Keratinocyte (primary cell): Measurements from ENCODE around the gene GTF2A1. TPM values are rescaled to one million over a fixed set of nuclear protein-coding genes. Genes with fewer than 3 reads are reported as not detected.

ENCODE experiments used
- DNase-seq: peaks from one replicate; pipeline ENCODE4 v3.0.0-alpha.2; 2011; ENCODE audit warnings: low read depth, missing footprints, low spot score
- FAIRE-seq: peaks from 2 replicates; lab custom pipeline; 2011; peaks lifted over from hg19 to GRCh38; lab: Jason Lieb, UNC
- H2AFZ ChIP-seq: 2 replicates; pipeline ENCODE4 v1.6.0; 2012; ENCODE audit warnings: low read length, control low read depth, inconsistent platforms; ENCODE audit not compliant: control insufficient read depth
- H3K27ac ChIP-seq: 2 replicates; pipeline ENCODE4 v1.5.1; 2011; ENCODE audit warnings: low read length; ENCODE audit not compliant: control insufficient read depth, insufficient read depth
- H3K27me3 ChIP-seq: 3 replicates; pipeline ENCODE4 v1.6.0; 2011; ENCODE audit warnings: low read length; ENCODE audit not compliant: control insufficient read depth, insufficient read depth; ENCODE audit errors: extremely low read depth
- H3K36me3 ChIP-seq, 2 experiments: 2 replicates in 1 of 2; 3 replicates in 1 of 2; pipeline ENCODE4 v1.5.1; 2011; ENCODE audit warnings: low read length in 2 of 2, mild to moderate bottlenecking in 1 of 2; ENCODE audit not compliant: control insufficient read depth in 2 of 2, insufficient read depth in 2 of 2; ENCODE audit errors: extremely low read depth in 1 of 2
- H3K4me1 ChIP-seq: 3 replicates; pipeline ENCODE4 v1.5.1; 2011; ENCODE audit warnings: low read length; ENCODE audit not compliant: control insufficient read depth, insufficient read depth; ENCODE audit errors: extremely low read depth
- H3K4me2 ChIP-seq: 3 replicates; pipeline ENCODE4 v1.6.0; 2011; ENCODE audit warnings: low read depth, low read length; ENCODE audit not compliant: control insufficient read depth, insufficient read depth; ENCODE audit errors: extremely low read depth
- H3K4me3 ChIP-seq, 3 experiments: fragments of 200-600 bp in 1 of 3; sonication (generic) in 1 of 3; 2 replicates in 2 of 3; 3 replicates in 1 of 3; pipeline ENCODE4 v1.5.1; 2011 to 2016; ENCODE audit warnings: low read length in 3 of 3, mild to moderate bottlenecking in 3 of 3, control low read depth in 2 of 3, inconsistent platforms in 1 of 3, low read depth in 1 of 3, mixed read lengths in 1 of 3, mixed run types in 1 of 3, moderate library complexity in 1 of 3; ENCODE audit not compliant: control insufficient read depth in 2 of 3, insufficient read depth in 2 of 3; ENCODE audit errors: extremely low read depth in 1 of 3
- H3K79me2 ChIP-seq: 2 replicates; pipeline ENCODE4 v1.6.0; 2012; ENCODE audit warnings: low read length; ENCODE audit not compliant: control insufficient read depth, insufficient read depth
- H3K9ac ChIP-seq: 3 replicates; pipeline ENCODE4 v1.6.0; 2011; ENCODE audit warnings: low read length; ENCODE audit not compliant: control insufficient read depth, insufficient read depth; ENCODE audit errors: extremely low read depth
- H3K9me1 ChIP-seq: 3 replicates; pipeline ENCODE4 v1.6.0; 2011; ENCODE audit warnings: low read length; ENCODE audit not compliant: control insufficient read depth, insufficient read depth; ENCODE audit errors: extremely low read depth
- H3K9me3 ChIP-seq: 2 replicates; pipeline ENCODE4 v1.5.1; 2012; ENCODE audit warnings: low read depth, low read length; ENCODE audit not compliant: control insufficient read depth
- H4K20me1 ChIP-seq: 3 replicates; pipeline ENCODE4 v1.6.0; 2011; ENCODE audit warnings: low read length; ENCODE audit not compliant: control insufficient read depth, insufficient read depth; ENCODE audit errors: extremely low read depth
- CTCF ChIP-seq, 3 experiments: IDR thresholded peaks in 1 of 3; conservative IDR thresholded peaks in 1 of 3; optimal IDR thresholded peaks in 1 of 3; 2 replicates in 2 of 3; 3 replicates in 1 of 3; pipeline versions ENCODE3 to v1.5.1; 2011; ENCODE audit warnings: low read length in 3 of 3, mild to moderate bottlenecking in 3 of 3, moderate library complexity in 2 of 3, control low read depth in 1 of 3, inconsistent platforms in 1 of 3; ENCODE audit not compliant: insufficient read depth in 2 of 3; ENCODE audit errors: extremely low read depth in 1 of 3
- EZH2 ChIP-seq: IDR thresholded peaks from one replicate; pipeline ENCODE4 v1.6.1; 2012; ENCODE audit warnings: inconsistent platforms, mild to moderate bottlenecking, low read length, moderate library complexity
- dilution Hi-C: fragments of 300-500 bp; cut with MboI; formaldehyde crosslinking; loops from one replicate; pipeline ENCODE4 v1.7.0; 2020; ENCODE audit warnings: low sequenced_read_pairs; ENCODE audit not compliant: extremely low pct_ligation_motif_present
- polyA plus RNA-seq, 5 experiments: library from polyadenylated mRNA; depleted of rRNA in 3 of 5; stranded (reverse) in 3 of 5; stranded (forward) in 1 of 5; unstranded in 1 of 5; fragments of >200 nt; gene quantifications; 1 replicate in 1 of 5; 2 replicates in 3 of 5; 3 replicates in 1 of 5; pipeline versions ENCODE4 v1.2.1 to v1.2.3, GENCODE V29; 2011 to 2012; ENCODE audit warnings: missing spikeins in 2 of 5, low read depth in 1 of 5, low replicate concordance in 1 of 5

Gene GTF2A1
- polyA plus RNA-seq, 1 donor (not counting 4 experiments of a cell fraction or from before 2014, with no cell fraction given), result 17.5 TPM

GRCh38 chr14:81260732-81261131 lies 40.0 kb upstream of the GTF2A1 start:
- H3K9me1 ChIP-seq, result no peaks in the 10 kb centered on the region
- H3K9ac ChIP-seq, result no peak overlapping the region
- no peak overlapping the region for H3K4me3 ChIP-seq
- H4K20me1 ChIP-seq, result no peaks in the 10 kb centered on the region
- H3K27me3 ChIP-seq, result no peaks in the 10 kb centered on the region
- no peaks in the 10 kb centered on the region for H3K4me1 ChIP-seq
- peaks cover 18% of the 10 kb centered on the region in 2 experiments for H3K36me3 ChIP-seq
- H3K27ac ChIP-seq, result no peak overlapping the region
- dilution Hi-C loops, result no loop called here
- DNase-seq, result no peak
- H3K9me3 ChIP-seq, result no peaks in the 10 kb centered on the region
- FAIRE-seq, result no peak
- no peak overlapping the region for H3K4me2 ChIP-seq
- H3K79me2 ChIP-seq, result no peaks in the 10 kb centered on the region
- no peak overlapping the region for H2AFZ ChIP-seq
- no peak for TF ChIP-seq EZH2
- TF ChIP-seq CTCF (optimal IDR thresholded peaks at IDR 0.05 in 1 of 3, IDR thresholded peaks at IDR 0.05 in 1 of 3, conservative IDR thresholded peaks at IDR 0.05 in 1 of 3; ENCODE audit: extremely low read depth in 1 of 3, insufficient read depth in 2 of 3, low read length in 3 of 3), result no peak

GRCh38 chr14:81256289-81256960 lies 35.7 kb upstream of the GTF2A1 start:
- no peak overlapping the region for H3K27ac ChIP-seq
- H3K4me3 ChIP-seq, result no peak overlapping the region
- H3K9ac ChIP-seq, result no peak overlapping the region
- no peaks in the 10 kb centered on the region for H3K4me1 ChIP-seq
- no peaks in the 10 kb centered on the region for H3K79me2 ChIP-seq
- no peaks in the 10 kb centered on the region for H3K27me3 ChIP-seq
- no peak overlapping the region for H2AFZ ChIP-seq
- no peaks in the 10 kb centered on the region for H3K9me3 ChIP-seq
- dilution Hi-C loops, result no loop called here
- TF ChIP-seq CTCF (optimal IDR thresholded peaks at IDR 0.05 in 1 of 3, IDR thresholded peaks at IDR 0.05 in 1 of 3, conservative IDR thresholded peaks at IDR 0.05 in 1 of 3; ENCODE audit: extremely low read depth in 1 of 3, insufficient read depth in 2 of 3, low read length in 3 of 3) (no peak), EZH2 (no peak)
- no peak for DNase-seq
- no peaks in the 10 kb centered on the region for H4K20me1 ChIP-seq
- no peak overlapping the region for H3K4me2 ChIP-seq
- FAIRE-seq, result peak; percentile 48
- no peaks in the 10 kb centered on the region for H3K9me1 ChIP-seq
- H3K36me3 ChIP-seq, result peaks cover 8 to 10% of the 10 kb centered on the region in 2 experiments
